Astrocyte (in vitro differentiated cells and primary cell): ENCODE measurements around the gene FANCE. TPM values are rescaled to one million over a fixed set of nuclear protein-coding genes. Genes with fewer than 3 reads are reported as not detected.

Experiments used
- DNase-seq: peaks from one replicate; pipeline ENCODE4 v3.0.0-alpha.2; 2010; ENCODE audit warnings: low read depth
- FAIRE-seq: peaks from 2 replicates; lab custom pipeline; 2011; peaks lifted over from hg19 to GRCh38; lab: Jason Lieb, UNC
- H2AFZ ChIP-seq: 2 replicates; pipeline ENCODE4 v1.6.0; 2012; ENCODE audit warnings: low read depth, low read length, inconsistent platforms
- H3K27ac ChIP-seq: 2 replicates; pipeline ENCODE4 v1.5.1; 2011; ENCODE audit warnings: low read depth, low read length, inconsistent platforms
- H3K27me3 ChIP-seq: 2 replicates; pipeline ENCODE4 v1.6.0; 2011; ENCODE audit warnings: low read length, inconsistent platforms; ENCODE audit not compliant: insufficient read depth
- H3K36me3 ChIP-seq: 2 replicates; pipeline ENCODE4 v1.5.1; 2011; ENCODE audit warnings: low read length, inconsistent platforms; ENCODE audit not compliant: insufficient read depth
- H3K4me1 ChIP-seq: 2 replicates; pipeline ENCODE4 v1.5.1; 2011; ENCODE audit warnings: low read length, inconsistent platforms; ENCODE audit not compliant: insufficient read depth
- H3K4me2 ChIP-seq: 2 replicates; pipeline ENCODE4 v1.6.0; 2012; ENCODE audit warnings: low read length, inconsistent platforms
- H3K4me3 ChIP-seq: 2 replicates; pipeline ENCODE4 v1.5.1; 2011; ENCODE audit warnings: low read depth, mild to moderate bottlenecking, low read length, inconsistent platforms; ENCODE audit not compliant: insufficient read depth
- H3K79me2 ChIP-seq: 2 replicates; pipeline ENCODE4 v1.6.0; 2012; ENCODE audit warnings: mild to moderate bottlenecking, low read length, inconsistent platforms; ENCODE audit not compliant: insufficient read depth
- H3K9ac ChIP-seq: 2 replicates; pipeline ENCODE4 v1.6.0; 2012; ENCODE audit warnings: mild to moderate bottlenecking, low read length, inconsistent platforms
- H3K9me3 ChIP-seq: 2 replicates; pipeline ENCODE4 v1.5.1; 2012; ENCODE audit warnings: low read depth, mild to moderate bottlenecking, low read length, inconsistent platforms; ENCODE audit not compliant: insufficient read depth
- H4K20me1 ChIP-seq: 2 replicates; pipeline ENCODE4 v1.6.0; 2012; ENCODE audit warnings: low read length, inconsistent platforms; ENCODE audit not compliant: insufficient read depth
- H3K27ac Mint-ChIP-seq: one replicate; pipeline ENCODE4 v1.8.0; 2021; ENCODE audit warnings: mild to moderate bottlenecking, mixed read lengths; ENCODE audit not compliant: unreplicated experiment
- H3K27me3 Mint-ChIP-seq: one replicate; pipeline ENCODE4 v1.8.0; 2021; ENCODE audit warnings: low read depth, mixed read lengths; ENCODE audit not compliant: unreplicated experiment
- H3K36me3 Mint-ChIP-seq: one replicate; pipeline ENCODE4 v1.8.0; 2021; ENCODE audit warnings: low read depth, mixed read lengths; ENCODE audit not compliant: unreplicated experiment
- H3K4me1 Mint-ChIP-seq: one replicate; pipeline ENCODE4 v1.8.0; 2021; ENCODE audit warnings: low read depth, mixed read lengths; ENCODE audit not compliant: unreplicated experiment
- H3K4me3 Mint-ChIP-seq: one replicate; pipeline ENCODE4 v1.8.0; 2021; ENCODE audit warnings: mild to moderate bottlenecking, moderate library complexity, mixed read lengths; ENCODE audit not compliant: unreplicated experiment
- H3K9me3 Mint-ChIP-seq: one replicate; pipeline ENCODE4 v1.8.0; 2021; ENCODE audit warnings: mild to moderate bottlenecking, mixed read lengths; ENCODE audit not compliant: unreplicated experiment
- CTCF ChIP-seq: IDR thresholded peaks from 2 replicates; pipeline ENCODE4 v1.5.1; 2011; ENCODE audit warnings: low read depth, mild to moderate bottlenecking, inconsistent platforms, low read length, moderate library complexity; ENCODE audit not compliant: insufficient read depth
- EZH2 ChIP-seq: IDR thresholded peaks from 2 replicates; pipeline ENCODE4 v1.6.1; 2012; ENCODE audit warnings: mild to moderate bottlenecking, low read length, inconsistent platforms; ENCODE audit not compliant: insufficient read depth
- total RNA-seq: library from RNA; stranded (reverse); gene quantifications from 2 replicates; pipeline ENCODE4 v1.2.1, GENCODE V29; 2021

The FANCE gene
- total RNA-seq, 1 donor from 2014 or later = 2.9 TPM

- Histone ChIP-seq H3K4me1 (peaks cover 48% of the 10 kb centered on the region), H3K27me3 (no peaks in the 10 kb centered on the region), H3K4me3 (peak within 1 kb of the TSS; percentile 71), H4K20me1 (peaks cover 41% of the 10 kb centered on the region), H3K27ac (peak within 1 kb of the TSS; percentile 95), H2AFZ (peak within 1 kb of the TSS; percentile 59), H3K9ac (peak within 1 kb of the TSS; percentile 93), H3K9me3 (no peaks in the 10 kb centered on the region), H3K79me2 (peaks cover 43% of the 10 kb centered on the region), H3K4me2 (peak within 1 kb of the TSS; percentile 93), H3K36me3 (no peaks in the 10 kb centered on the region)
- no peaks in the 10 kb centered on the region for H3K27me3 Mint-ChIP-seq
- TF ChIP-seq EZH2 = no peak
- TF ChIP-seq CTCF = no peak
- H3K9me3 Mint-ChIP-seq = peaks cover 1% of the 10 kb centered on the region
- H3K4me1 Mint-ChIP-seq = peaks cover 43% of the 10 kb centered on the region
- peak; percentile 22 for DNase-seq
- H3K36me3 Mint-ChIP-seq = peaks cover 3% of the 10 kb centered on the region
- no peak for FAIRE-seq
- H3K27ac Mint-ChIP-seq = peak within 1 kb of the TSS; percentile 89
- peak within 1 kb of the TSS; percentile 94 for H3K4me3 Mint-ChIP-seq
Observed at GRCh38 chr6:35496841-35497570, 44.9 kb downstream of the FANCE start, which contains the start of gene TEAD3. TEAD3 (minus strand) TSS chr6:35497079.

DNA sequence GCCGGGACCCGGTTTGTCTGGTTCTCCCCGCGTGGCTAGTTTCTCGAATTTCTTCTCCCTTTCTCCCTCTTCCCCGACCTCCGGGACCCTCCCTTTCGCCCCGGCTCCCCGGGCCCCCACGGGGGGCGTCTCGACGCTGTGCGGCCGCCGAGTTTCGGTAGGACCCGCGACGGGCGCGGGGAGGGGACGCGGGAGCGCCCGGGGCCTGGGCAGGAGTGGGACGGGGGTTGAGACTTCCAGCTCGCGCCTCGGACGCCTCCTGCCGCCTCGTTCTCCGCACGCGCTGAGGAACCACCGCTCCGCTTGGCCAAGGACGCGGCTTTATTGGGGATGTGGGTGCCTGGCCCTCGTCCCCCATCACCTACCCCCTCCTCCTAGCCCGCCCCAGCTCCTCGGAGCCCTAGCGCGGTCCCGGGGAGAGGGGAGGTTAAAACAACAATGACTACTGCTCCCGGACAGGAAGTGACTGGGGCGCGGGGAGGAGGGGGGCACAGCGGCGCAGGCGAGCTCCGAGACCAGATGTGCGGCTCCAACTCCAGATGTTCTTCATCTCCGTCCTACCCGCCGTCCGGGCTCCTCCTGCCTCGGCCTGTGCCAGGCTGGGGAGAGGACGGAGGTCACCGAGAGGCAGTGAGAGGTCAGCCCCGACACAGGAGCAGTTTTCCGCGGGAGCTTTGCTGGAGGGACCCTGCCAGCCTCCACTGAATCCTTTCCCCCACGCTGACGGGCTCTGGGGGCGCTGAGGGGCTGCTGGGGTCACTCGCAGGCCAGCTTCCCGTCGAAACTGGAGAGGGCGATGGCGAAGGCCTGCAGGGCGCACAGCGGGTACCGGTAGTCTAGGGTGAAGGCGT is 45.7 kb downstream of the FANCE start:
- Histone ChIP-seq H4K20me1 (peaks cover 33% of the 10 kb centered on the region), H3K27me3 (no peaks in the 10 kb centered on the region), H3K79me2 (peaks cover 35% of the 10 kb centered on the region), H3K4me1 (peaks cover 40% of the 10 kb centered on the region), H3K4me3 (peak overlapping the region; percentile 63), H3K9ac (peak overlapping the region; percentile 93), H3K4me2 (peak overlapping the region; percentile 93), H3K36me3 (no peaks in the 10 kb centered on the region), H3K27ac (peak overlapping the region; percentile 95), H2AFZ (peak overlapping the region; percentile 59), H3K9me3 (no peaks in the 10 kb centered on the region)
- FAIRE-seq = no peak
- TF ChIP-seq EZH2 (no peak), CTCF (no peak)
- Mint-ChIP-seq H3K9me3 (peaks cover 1% of the 10 kb centered on the region), H3K27ac (peak overlapping the region; percentile 87), H3K4me3 (peak overlapping the region; percentile 83), H3K27me3 (no peaks in the 10 kb centered on the region), H3K4me1 (peaks cover 39% of the 10 kb centered on the region), H3K36me3 (peaks cover 3% of the 10 kb centered on the region)
- DNase-seq = peak; percentile 57
